HAP-1 (cell line): ENCODE measurements around the gene PDCD1LG2.
"Not testable (repeated sequence)": the region's sequence is repeated elsewhere in the genome, so short reads cannot be mapped to it uniquely, and the experiment has no call there.

Source experiments
- DNase-seq, 2 experiments: peaks; one replicate each; pipeline ENCODE4 v3.0.0-alpha.2; 2016 to 2020; ENCODE audit warnings: low spot score in 2 of 2
- H3K27me3 ChIP-seq: fragments of 250-450 bp; sonication (Bioruptor Pico); 2 replicates; pipeline ENCODE4 v1.5.1; 2020; ENCODE audit warnings: low read depth, mild to moderate bottlenecking, moderate library complexity
- H3K36me3 ChIP-seq: fragments of 250-450 bp; sonication (Bioruptor Pico); replicated peaks from 2 replicates; pipeline ENCODE4 v1.5.1; 2020; ENCODE audit warnings: mild to moderate bottlenecking
- H3K4me1 ChIP-seq: fragments of 250-450 bp; sonication (Bioruptor Pico); 2 replicates; pipeline ENCODE4 v1.5.1; 2020; ENCODE audit warnings: mild to moderate bottlenecking
- H3K4me3 ChIP-seq: fragments of 250-450 bp; sonication (Bioruptor Pico); 2 replicates; pipeline ENCODE4 v1.5.1; 2020; ENCODE audit warnings: mild to moderate bottlenecking, moderate library complexity
- H3K9me3 ChIP-seq: fragments of 250-450 bp; sonication (Bioruptor Pico); 2 replicates; pipeline ENCODE4 v1.5.1; 2020; ENCODE audit warnings: mild to moderate bottlenecking, moderate library complexity
- in situ Hi-C: fragments of 300-500 bp; cut with MboI; formaldehyde crosslinking; loops from 3 replicates; pipeline ENCODE4 v1.14.3; 2020; ENCODE audit warnings: low sequenced_read_pairs, inconsistent platforms, mixed read lengths

PDCD1LG2 gene

GRCh38 chr9:5510360-5510931 lies at the start of gene PDCD1LG2:
Gene PDCD1LG2, plus strand, starts transcription at chr9:5510531. Its CDS starts 12,016 bp downstream, at chr9:5522547.
- no peaks in the 10 kb centered on the region; the same call in 1 of the 2 replicates for H3K4me1 ChIP-seq
- in situ Hi-C loops, result no loop called here
- H3K36me3 ChIP-seq, result no peaks in the 10 kb centered on the region
- no peaks in the 10 kb centered on the region; the same call in 1 of the 2 replicates for H3K9me3 ChIP-seq
- no peak within 1 kb of the TSS for H3K4me3 ChIP-seq
- H3K27me3 ChIP-seq, result no peaks in the 10 kb centered on the region
- no peak for DNase-seq

GRCh38 chr9:5464831-5465330 lies 45.5 kb upstream of the PDCD1LG2 start:
- H3K36me3 ChIP-seq, DNase-seq, in situ Hi-C loops, H3K4me1 ChIP-seq, H3K27me3 ChIP-seq, H3K4me3 ChIP-seq, H3K9me3 ChIP-seq: not testable (repeated sequence)

DNA sequence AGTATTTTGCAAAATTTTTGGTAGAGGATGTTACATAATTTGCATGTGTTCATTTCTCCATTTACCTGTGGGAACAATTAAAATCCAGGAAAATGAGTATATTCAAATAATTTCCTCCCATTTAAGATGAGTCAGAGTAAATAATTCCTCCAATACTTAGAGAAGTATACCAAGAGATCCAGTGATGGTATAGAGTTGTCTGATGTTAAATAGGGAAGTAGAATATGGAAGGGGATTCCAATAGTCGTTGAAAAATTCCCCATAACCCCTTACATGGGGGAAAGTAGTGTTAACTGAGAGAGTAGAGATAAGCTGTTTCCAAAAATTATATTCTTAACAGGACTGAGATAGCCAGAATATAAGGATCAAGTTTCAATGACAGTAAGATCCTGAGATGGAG lies 44.3 kb upstream of the PDCD1LG2 start:
- H3K4me1 ChIP-seq, result no peaks in the 10 kb centered on the region
- no peaks in the 10 kb centered on the region for H3K36me3 ChIP-seq
- no peaks in the 10 kb centered on the region for H3K27me3 ChIP-seq
- H3K4me3 ChIP-seq, result no peak overlapping the region
- no peak for DNase-seq
- no peaks in the 10 kb centered on the region for H3K9me3 ChIP-seq
- in situ Hi-C loops, result no loop called here

- no peak for DNase-seq
- in situ Hi-C loops, result no loop called here
- no peaks in the 10 kb centered on the region for H3K4me1 ChIP-seq
- H3K4me3 ChIP-seq, result no peak overlapping the region
- H3K27me3 ChIP-seq, result no peaks in the 10 kb centered on the region
- no peaks in the 10 kb centered on the region for H3K9me3 ChIP-seq
- H3K36me3 ChIP-seq, result no peaks in the 10 kb centered on the region
Observed at GRCh38 chr9:5466766-5467165, 43.6 kb upstream of the PDCD1LG2 start.

DNA sequence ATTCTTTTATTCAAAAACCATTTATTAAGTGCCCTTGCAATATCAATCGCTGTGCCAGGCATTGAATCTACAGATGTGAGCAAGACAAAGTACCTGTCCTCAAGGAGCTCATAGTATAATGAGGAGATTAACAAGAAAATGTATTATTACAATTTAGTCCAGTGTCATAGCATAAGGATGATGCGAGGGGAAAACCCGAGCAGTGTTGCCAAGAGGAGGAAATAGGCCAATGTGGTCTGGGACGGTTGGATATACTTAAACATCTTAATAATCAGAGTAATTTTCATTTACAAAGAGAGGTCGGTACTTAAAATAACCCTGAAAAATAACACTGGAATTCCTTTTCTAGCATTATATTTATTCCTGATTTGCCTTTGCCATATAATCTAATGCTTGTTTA lies 41.5 kb upstream of the PDCD1LG2 start:
- H3K4me3 ChIP-seq, result no peak overlapping the region
- no peaks in the 10 kb centered on the region for H3K27me3 ChIP-seq
- H3K4me1 ChIP-seq, result no peaks in the 10 kb centered on the region
- H3K9me3 ChIP-seq, result no peaks in the 10 kb centered on the region
- no peak for DNase-seq
- no peaks in the 10 kb centered on the region for H3K36me3 ChIP-seq
- in situ Hi-C loops, result no loop called here

DNA sequence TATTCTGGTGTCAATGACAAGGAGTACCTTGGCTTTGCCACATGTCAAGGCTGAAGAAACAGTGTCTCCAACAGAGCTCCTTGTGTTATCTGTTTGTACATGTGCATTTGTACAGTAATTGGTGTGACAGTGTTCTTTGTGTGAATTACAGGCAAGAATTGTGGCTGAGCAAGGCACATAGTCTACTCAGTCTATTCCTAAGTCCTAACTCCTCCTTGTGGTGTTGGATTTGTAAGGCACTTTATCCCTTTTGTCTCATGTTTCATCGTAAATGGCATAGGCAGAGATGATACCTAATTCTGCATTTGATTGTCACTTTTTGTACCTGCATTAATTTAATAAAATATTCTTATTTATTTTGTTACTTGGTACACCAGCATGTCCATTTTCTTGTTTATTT lies 40.2 kb upstream of the PDCD1LG2 start:
- Histone ChIP-seq H3K4me1 (no peaks in the 10 kb centered on the region), H3K36me3 (no peaks in the 10 kb centered on the region), H3K27me3 (no peaks in the 10 kb centered on the region), H3K4me3 (no peak overlapping the region), H3K9me3 (no peaks in the 10 kb centered on the region)
- in situ Hi-C loops, result no loop called here
- DNase-seq, result no peak

DNA sequence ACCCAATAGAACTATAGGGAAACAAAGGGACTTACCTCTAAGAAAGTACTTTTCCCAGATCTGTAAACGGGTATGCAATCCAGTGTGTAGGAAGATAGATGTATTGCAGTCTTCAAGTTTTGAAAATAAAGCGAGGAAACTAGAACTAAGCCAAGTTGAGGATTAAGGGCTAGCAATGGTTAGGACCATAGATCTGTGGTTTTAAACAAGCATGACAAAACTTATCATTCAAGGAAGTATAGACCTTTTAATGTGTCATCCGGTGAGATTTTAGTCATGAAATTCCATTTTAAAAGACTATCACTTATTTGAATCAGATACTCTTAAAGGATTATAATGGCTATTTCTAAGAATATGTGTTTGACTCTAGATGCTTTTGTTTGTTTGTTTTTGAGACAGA lies 39.5 kb upstream of the PDCD1LG2 start:
- Histone ChIP-seq H3K9me3 (no peaks in the 10 kb centered on the region), H3K4me1 (no peaks in the 10 kb centered on the region), H3K27me3 (no peaks in the 10 kb centered on the region), H3K4me3 (no peak overlapping the region), H3K36me3 (no peaks in the 10 kb centered on the region)
- in situ Hi-C loops, result no loop called here
- DNase-seq, result no peak

GRCh38 chr9:5475611-5476010 lies 34.7 kb upstream of the PDCD1LG2 start:
- H3K4me1 ChIP-seq, H3K36me3 ChIP-seq, H3K4me3 ChIP-seq, in situ Hi-C loops, H3K27me3 ChIP-seq, DNase-seq, H3K9me3 ChIP-seq: not testable (repeated sequence)

- Histone ChIP-seq H3K27me3 (no peaks in the 10 kb centered on the region), H3K36me3 (no peaks in the 10 kb centered on the region), H3K9me3 (no peaks in the 10 kb centered on the region; the same call in 1 of the 2 replicates), H3K4me3 (no peak overlapping the region), H3K4me1 (peaks cover 7% of the 10 kb centered on the region)
- no peak for DNase-seq
- in situ Hi-C loops, result no loop called here
Observed at GRCh38 chr9:5478206-5478605, 32.1 kb upstream of the PDCD1LG2 start.

DNA sequence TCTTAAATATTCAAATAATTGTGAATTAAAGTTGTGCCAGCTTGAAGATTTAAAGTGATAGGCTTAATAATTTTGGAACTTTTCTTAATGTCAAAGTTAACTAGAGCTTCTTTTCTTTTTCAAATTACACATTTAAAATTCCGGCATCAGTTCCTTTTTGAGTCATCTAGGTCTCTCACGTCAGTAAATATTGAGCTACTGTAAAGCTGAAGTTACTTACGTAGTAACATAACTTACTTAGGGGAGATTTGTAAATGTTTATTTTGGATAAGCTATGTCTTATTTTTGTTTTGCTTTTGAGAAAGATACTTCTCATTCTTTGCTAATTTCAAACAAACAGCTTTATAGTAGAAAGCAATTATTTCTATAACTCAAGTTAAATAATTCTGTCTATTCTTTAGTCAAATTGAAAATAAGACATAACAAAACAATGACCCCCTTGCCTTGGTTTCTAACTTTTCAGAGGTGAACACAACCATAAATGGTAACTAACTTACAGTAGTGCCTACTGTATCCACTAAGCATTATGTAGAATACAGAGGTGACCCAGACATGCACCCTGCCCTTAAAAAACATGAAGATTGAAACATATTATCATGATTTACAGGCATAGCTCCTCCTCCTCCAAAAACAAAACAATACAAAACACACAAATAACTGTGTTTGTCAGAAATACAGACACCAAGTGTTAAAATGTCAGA lies 30.2 kb upstream of the PDCD1LG2 start:
- DNase-seq, result no peak
- H3K36me3 ChIP-seq, result no peaks in the 10 kb centered on the region
- peaks cover 7% of the 10 kb centered on the region for H3K4me1 ChIP-seq
- no peaks in the 10 kb centered on the region; the same call in 1 of the 2 replicates for H3K9me3 ChIP-seq
- in situ Hi-C loops, result no loop called here
- H3K4me3 ChIP-seq, result no peak overlapping the region
- no peaks in the 10 kb centered on the region for H3K27me3 ChIP-seq

- no peaks in the 10 kb centered on the region for H3K36me3 ChIP-seq
- no peak overlapping the region for H3K4me3 ChIP-seq
- in situ Hi-C loops, result no loop called here
- H3K4me1 ChIP-seq, result peaks cover 7% of the 10 kb centered on the region
- no peak for DNase-seq
- H3K9me3 ChIP-seq, result no peaks in the 10 kb centered on the region; the same call in 1 of the 2 replicates
- H3K27me3 ChIP-seq, result no peaks in the 10 kb centered on the region
Observed at GRCh38 chr9:5480919-5481318, 29.4 kb upstream of the PDCD1LG2 start.

DNA sequence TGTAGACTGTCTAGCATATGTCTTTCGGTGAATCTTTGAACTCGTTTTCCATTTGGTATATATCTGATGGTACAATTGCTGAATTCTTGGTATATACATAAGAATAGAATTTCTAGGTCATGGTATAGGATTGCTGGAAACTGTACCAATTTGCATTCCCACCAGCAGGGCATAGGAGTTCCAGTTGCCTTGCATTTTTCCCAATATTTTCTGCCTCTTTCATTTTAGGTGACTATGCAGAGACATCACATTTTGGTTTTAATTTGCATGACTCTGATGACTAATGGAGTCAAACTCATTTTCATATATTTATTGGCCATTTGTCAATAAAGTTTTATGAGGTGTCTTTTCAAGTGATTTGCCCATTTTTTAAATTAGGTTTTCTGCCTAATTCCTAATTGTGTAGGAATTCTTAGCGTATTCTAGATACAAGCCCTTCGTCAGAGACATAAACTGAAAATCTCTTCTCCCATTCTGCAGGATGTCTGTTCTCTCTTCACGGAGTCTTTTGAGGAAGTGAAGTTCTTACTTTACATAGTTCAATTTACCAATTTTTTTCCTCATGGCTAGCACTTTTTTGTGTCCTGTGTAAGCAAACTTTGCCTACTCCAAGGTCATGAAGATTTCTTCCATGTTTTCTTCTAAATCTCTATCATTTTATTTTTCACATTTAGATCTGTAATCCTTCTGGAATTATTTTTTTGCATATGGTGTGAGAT lies 28.9 kb upstream of the PDCD1LG2 start:
- Histone ChIP-seq H3K9me3 (no peaks in the 10 kb centered on the region; the same call in 1 of the 2 replicates), H3K4me1 (peaks cover 7% of the 10 kb centered on the region), H3K4me3 (no peak overlapping the region), H3K36me3 (no peaks in the 10 kb centered on the region), H3K27me3 (no peaks in the 10 kb centered on the region)
- DNase-seq, result peak in 1 of 2 experiments; percentile 17
- in situ Hi-C loops, result no loop called here

DNA sequence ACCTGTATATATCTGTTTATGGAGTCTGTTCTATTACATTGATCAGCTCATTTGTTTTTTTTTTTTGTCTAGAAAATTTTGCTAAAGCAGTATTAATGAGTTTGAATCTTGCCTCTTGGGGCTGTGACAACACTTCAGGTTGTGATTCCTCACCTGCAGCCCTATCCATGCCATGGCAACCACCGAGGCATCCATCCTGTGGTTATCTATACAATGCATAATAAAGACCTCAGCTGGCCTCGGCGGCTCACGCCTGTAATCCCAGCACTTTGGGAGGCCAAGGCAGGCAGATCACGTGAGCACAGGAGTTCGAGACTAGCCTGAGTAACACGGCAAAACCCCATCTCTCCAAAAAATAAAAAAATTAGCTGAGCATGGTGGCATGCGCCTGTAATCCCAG lies 28.1 kb upstream of the PDCD1LG2 start:
- H3K4me1 ChIP-seq, result peaks cover 7% of the 10 kb centered on the region
- in situ Hi-C loops, result no loop called here

GRCh38 chr9:5483306-5483705 lies 27.0 kb upstream of the PDCD1LG2 start:
- in situ Hi-C loops, result no loop called here
- Histone ChIP-seq H3K36me3 (no peaks in the 10 kb centered on the region), H3K4me3 (no peak overlapping the region), H3K27me3 (no peaks in the 10 kb centered on the region), H3K9me3 (no peaks in the 10 kb centered on the region), H3K4me1 (peaks cover 7% of the 10 kb centered on the region)
- no peak for DNase-seq

More for the DNA sequence above, 28.1 kb upstream of the PDCD1LG2 start:
- H3K4me3 ChIP-seq, result no peak overlapping the region
- H3K27me3 ChIP-seq, result no peaks in the 10 kb centered on the region
- H3K36me3 ChIP-seq, result no peaks in the 10 kb centered on the region
- no peak for DNase-seq
- no peaks in the 10 kb centered on the region for H3K9me3 ChIP-seq
